GM23338 (cell line): ENCODE data around the gene AFAP1. TPM values are rescaled to one million over a fixed set of nuclear protein-coding genes. Genes with fewer than 3 reads are reported as not detected.

ENCODE experiments used
- ATAC-seq: fragments of 200-7000 bp; cut with Tn5 transposase; 3 replicates; pipeline ENCODE4 v1.9.1; 2020
- DNase-seq: peaks from one replicate; pipeline ENCODE4 v3.0.0-alpha.2; 2015; ENCODE audit warnings: low spot score
- H2AFZ ChIP-seq: fragments of 200-600 bp; sonication (generic); 2 replicates; pipeline ENCODE4 v1.8.0; 2016; ENCODE audit warnings: antibody characterized with exemption, mild to moderate bottlenecking, moderate library complexity
- H3F3A ChIP-seq: fragments of 200-600 bp; sonication (generic); replicated peaks from 2 replicates; pipeline ENCODE4 v1.8.0; 2017; ENCODE audit warnings: antibody characterized with exemption, mixed run types, low read depth
- H3K27ac ChIP-seq: fragments of 200-600 bp; sonication (generic); 2 replicates; pipeline ENCODE4 v1.6.1; 2016; ENCODE audit warnings: low read depth
- H3K27me3 ChIP-seq: fragments of 200-600 bp; sonication (generic); 2 replicates; pipeline ENCODE4 v1.8.0; 2016; ENCODE audit warnings: mild to moderate bottlenecking, mixed run types, moderate library complexity; ENCODE audit not compliant: insufficient read depth
- H3K36me3 ChIP-seq: fragments of 200-600 bp; sonication (generic); 2 replicates; pipeline ENCODE4 v1.8.0; 2016; ENCODE audit warnings: mild to moderate bottlenecking; ENCODE audit not compliant: insufficient read depth
- H3K4me1 ChIP-seq: fragments of 200-600 bp; sonication (generic); 2 replicates; pipeline ENCODE4 v1.8.0; 2016; ENCODE audit warnings: mild to moderate bottlenecking, moderate library complexity; ENCODE audit not compliant: insufficient read depth
- H3K4me2 ChIP-seq: fragments of 200-600 bp; sonication (generic); 2 replicates; pipeline ENCODE4 v1.7.1; 2017; ENCODE audit warnings: mixed run types
- H3K4me3 ChIP-seq: fragments of 200-600 bp; sonication (generic); 2 replicates; pipeline ENCODE4 v1.6.1; 2016; ENCODE audit warnings: mixed run types
- H3K79me2 ChIP-seq: fragments of 200-600 bp; sonication (generic); replicated peaks from 2 replicates; pipeline ENCODE4 v1.8.0; 2017; ENCODE audit warnings: mild to moderate bottlenecking; ENCODE audit not compliant: insufficient read depth
- H3K9me2 ChIP-seq: fragments of 200-600 bp; sonication (generic); 2 replicates; pipeline ENCODE4 v1.8.0; 2017; ENCODE audit not compliant: insufficient read depth
- H4K20me1 ChIP-seq: fragments of 200-600 bp; sonication (generic); replicated peaks from 2 replicates; pipeline ENCODE4 v1.8.0; 2017; ENCODE audit warnings: mild to moderate bottlenecking; ENCODE audit not compliant: insufficient read depth
- H3K27ac Mint-ChIP-seq: 2 replicates; pipeline ENCODE4 v1.8.0; 2020; ENCODE audit warnings: inconsistent platforms, mild to moderate bottlenecking, moderate library complexity, mixed read lengths
- H3K27me3 Mint-ChIP-seq: 3 replicates; pipeline ENCODE4 v1.8.0; 2022; ENCODE audit warnings: low read depth, mild to moderate bottlenecking, moderate library complexity, mixed read lengths, inconsistent platforms; ENCODE audit not compliant: insufficient read depth, poor library complexity
- H3K36me3 Mint-ChIP-seq: 3 replicates; pipeline ENCODE4 v1.8.0; 2021; ENCODE audit warnings: low read depth, mild to moderate bottlenecking, inconsistent platforms, moderate library complexity, mixed read lengths
- H3K4me1 Mint-ChIP-seq: 3 replicates; pipeline ENCODE4 v1.8.0; 2020; ENCODE audit warnings: mild to moderate bottlenecking, inconsistent platforms, mixed read lengths
- H3K4me3 Mint-ChIP-seq: 3 replicates; pipeline ENCODE4 v1.8.0; 2021; ENCODE audit warnings: moderate library complexity, mild to moderate bottlenecking, inconsistent platforms, mixed read lengths
- H3K9me3 Mint-ChIP-seq: 3 replicates; pipeline ENCODE4 v1.8.0; 2020; ENCODE audit warnings: moderate library complexity, mild to moderate bottlenecking, inconsistent platforms, mixed read lengths
- CREB1 ChIP-seq: fragments of 250-450 bp; sonication (Bioruptor Pico); IDR thresholded peaks from 2 replicates; pipeline ENCODE4 v1.5.0; 2020; ENCODE audit warnings: low read depth, mild to moderate bottlenecking, moderate library complexity
- EZH2 ChIP-seq: fragments of 200-600 bp; sonication (generic); IDR thresholded peaks from one replicate; pipeline ENCODE4 v1.8.0; 2017; ENCODE audit warnings: antibody characterized with exemption, mild to moderate bottlenecking, low read depth; ENCODE audit not compliant: unreplicated experiment
- EZH2phosphoT487 ChIP-seq: fragments of 200-600 bp; sonication (generic); IDR thresholded peaks from one replicate; pipeline ENCODE4 v1.8.1; 2018; ENCODE audit warnings: antibody characterized with exemption; ENCODE audit not compliant: unreplicated experiment
- JUNB ChIP-seq: IDR thresholded peaks from one replicate; pipeline ENCODE4 v1.6.1; 2016; ENCODE audit warnings: antibody characterized with exemption; ENCODE audit not compliant: unreplicated experiment
- NANOG ChIP-seq: IDR thresholded peaks from 2 replicates; pipeline ENCODE4 v1.6.1; 2016; ENCODE audit warnings: antibody characterized with exemption, borderline replicate concordance
- POLR2AphosphoS5 ChIP-seq: IDR thresholded peaks from 2 replicates; pipeline ENCODE4 v1.6.1; 2016; ENCODE audit warnings: antibody characterized with exemption, low read depth
- ZNF114 ChIP-seq: fragments of 250-450 bp; sonication (Bioruptor Pico); IDR thresholded peaks from 2 replicates; pipeline ENCODE4 v1.5.0; 2020; ENCODE audit warnings: mild to moderate bottlenecking, moderate library complexity
- ZNF331 ChIP-seq: fragments of 250-450 bp; sonication (Bioruptor Pico); IDR thresholded peaks from 2 replicates; pipeline ENCODE4 v1.5.0; 2020; ENCODE audit warnings: low read depth, mild to moderate bottlenecking, moderate library complexity
- polyA plus RNA-seq: library from polyadenylated mRNA; unstranded; fragments of >200 nt; fragmentation: Nextera tagmentation; extraction: Ambion mirVana; gene quantifications from 2 replicates; pipeline ENCODE4 v1.2.1, GENCODE V29; 2016
- total RNA-seq: library from RNA; depleted of rRNA; stranded (reverse); fragments of >200 nt; shearing (Covaris generic); gene quantifications from 2 replicates; pipeline ENCODE4 v1.2.3, GENCODE V29; 2014
- TF ChIP-seq, protein P1 (sequence below), 2 experiments: fragments of 200-600 bp in 1 of 2; sonication (generic) in 1 of 2; conservative IDR thresholded peaks; 2 replicates each; pipeline versions ENCODE4 v1.5.1 to v1.6.1; 2016 to 2017; ENCODE audit warnings: antibody characterized with exemption in 2 of 2, low read depth in 2 of 2, mild to moderate bottlenecking in 2 of 2, moderate library complexity in 1 of 2
- TF ChIP-seq, protein P2 (sequence below): IDR thresholded peaks from 2 replicates; pipeline ENCODE4 v1.6.1; 2016; ENCODE audit warnings: antibody characterized with exemption
- TF ChIP-seq, protein P3 (sequence below): fragments of 250-450 bp; sonication (Bioruptor Pico); IDR thresholded peaks from 2 replicates; pipeline ENCODE4 v1.5.0; 2020; ENCODE audit warnings: mild to moderate bottlenecking, moderate library complexity

AFAP1 gene
- total and polyA plus RNA-seq, 2 experiments from 2014 or later, result 6.5 to 21.5 TPM

DNA sequence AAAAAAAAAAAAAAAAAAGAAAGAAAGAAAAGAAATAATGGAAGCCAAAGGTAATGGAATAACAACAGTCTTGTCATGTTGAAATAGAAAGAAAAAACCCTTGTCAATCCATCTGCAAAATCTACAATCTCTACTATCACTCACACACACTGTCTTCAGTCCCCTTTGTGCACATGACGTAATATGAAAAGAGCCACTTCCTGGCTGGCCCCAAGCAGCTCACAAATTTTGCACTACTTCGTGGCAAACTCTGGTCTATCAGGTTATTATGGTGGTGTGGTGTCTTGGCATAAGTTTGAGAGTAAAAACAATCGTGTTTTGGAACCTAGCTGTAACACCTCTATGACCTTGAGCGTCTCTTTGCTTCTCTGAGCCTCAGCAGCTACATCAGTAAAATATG lies 8.3 kb upstream of the AFAP1 start:
- Histone ChIP-seq H3K4me2 (no peak overlapping the region), H3K27me3 (no peaks in the 10 kb centered on the region), H3K4me1 (no peaks in the 10 kb centered on the region), H3K4me3 (no peak overlapping the region), H3K36me3 (no peaks in the 10 kb centered on the region), H4K20me1 (no peaks in the 10 kb centered on the region), H2AFZ (no peak overlapping the region), H3K27ac (no peak overlapping the region), H3F3A (no peaks in the 10 kb centered on the region), H3K79me2 (no peaks in the 10 kb centered on the region), H3K9me2 (no peaks in the 10 kb centered on the region)
- H3K4me1 Mint-ChIP-seq, result peaks cover 4% of the 10 kb centered on the region; the same call in 2 of the 3 replicates
- ATAC-seq, result no peak
- TF ChIP-seq JUNB, result no peak
- TF ChIP-seq ZNF331 (CRISPR knock-in tag), result no peak
- TF ChIP-seq POLR2AphosphoS5, result no peak
- TF ChIP-seq NANOG, result no peak
- TF ChIP-seq ZNF114 (CRISPR knock-in tag), result no peak
- no peak for TF ChIP-seq CREB1 (CRISPR knock-in tag)
- TF ChIP-seq, protein P1, sequence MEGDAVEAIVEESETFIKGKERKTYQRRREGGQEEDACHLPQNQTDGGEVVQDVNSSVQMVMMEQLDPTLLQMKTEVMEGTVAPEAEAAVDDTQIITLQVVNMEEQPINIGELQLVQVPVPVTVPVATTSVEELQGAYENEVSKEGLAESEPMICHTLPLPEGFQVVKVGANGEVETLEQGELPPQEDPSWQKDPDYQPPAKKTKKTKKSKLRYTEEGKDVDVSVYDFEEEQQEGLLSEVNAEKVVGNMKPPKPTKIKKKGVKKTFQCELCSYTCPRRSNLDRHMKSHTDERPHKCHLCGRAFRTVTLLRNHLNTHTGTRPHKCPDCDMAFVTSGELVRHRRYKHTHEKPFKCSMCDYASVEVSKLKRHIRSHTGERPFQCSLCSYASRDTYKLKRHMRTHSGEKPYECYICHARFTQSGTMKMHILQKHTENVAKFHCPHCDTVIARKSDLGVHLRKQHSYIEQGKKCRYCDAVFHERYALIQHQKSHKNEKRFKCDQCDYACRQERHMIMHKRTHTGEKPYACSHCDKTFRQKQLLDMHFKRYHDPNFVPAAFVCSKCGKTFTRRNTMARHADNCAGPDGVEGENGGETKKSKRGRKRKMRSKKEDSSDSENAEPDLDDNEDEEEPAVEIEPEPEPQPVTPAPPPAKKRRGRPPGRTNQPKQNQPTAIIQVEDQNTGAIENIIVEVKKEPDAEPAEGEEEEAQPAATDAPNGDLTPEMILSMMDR (conservative IDR thresholded peaks at IDR 0.05; ENCODE audit: low read depth in 2 of 2), result no peak
- TF ChIP-seq EZH2phosphoT487, result no peak
- TF ChIP-seq, protein P2, sequence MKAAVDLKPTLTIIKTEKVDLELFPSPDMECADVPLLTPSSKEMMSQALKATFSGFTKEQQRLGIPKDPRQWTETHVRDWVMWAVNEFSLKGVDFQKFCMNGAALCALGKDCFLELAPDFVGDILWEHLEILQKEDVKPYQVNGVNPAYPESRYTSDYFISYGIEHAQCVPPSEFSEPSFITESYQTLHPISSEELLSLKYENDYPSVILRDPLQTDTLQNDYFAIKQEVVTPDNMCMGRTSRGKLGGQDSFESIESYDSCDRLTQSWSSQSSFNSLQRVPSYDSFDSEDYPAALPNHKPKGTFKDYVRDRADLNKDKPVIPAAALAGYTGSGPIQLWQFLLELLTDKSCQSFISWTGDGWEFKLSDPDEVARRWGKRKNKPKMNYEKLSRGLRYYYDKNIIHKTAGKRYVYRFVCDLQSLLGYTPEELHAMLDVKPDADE, result no peak
- no peak overlapping the region for H3K27ac Mint-ChIP-seq
- H3K9me3 Mint-ChIP-seq, result peaks cover 2% of the 10 kb centered on the region; the same call in 1 of the 3 replicates
- H3K27me3 Mint-ChIP-seq, result peaks cover 9% of the 10 kb centered on the region
- DNase-seq, result no peak
- no peaks in the 10 kb centered on the region for H3K36me3 Mint-ChIP-seq
- H3K4me3 Mint-ChIP-seq, result no peak overlapping the region

DNA sequence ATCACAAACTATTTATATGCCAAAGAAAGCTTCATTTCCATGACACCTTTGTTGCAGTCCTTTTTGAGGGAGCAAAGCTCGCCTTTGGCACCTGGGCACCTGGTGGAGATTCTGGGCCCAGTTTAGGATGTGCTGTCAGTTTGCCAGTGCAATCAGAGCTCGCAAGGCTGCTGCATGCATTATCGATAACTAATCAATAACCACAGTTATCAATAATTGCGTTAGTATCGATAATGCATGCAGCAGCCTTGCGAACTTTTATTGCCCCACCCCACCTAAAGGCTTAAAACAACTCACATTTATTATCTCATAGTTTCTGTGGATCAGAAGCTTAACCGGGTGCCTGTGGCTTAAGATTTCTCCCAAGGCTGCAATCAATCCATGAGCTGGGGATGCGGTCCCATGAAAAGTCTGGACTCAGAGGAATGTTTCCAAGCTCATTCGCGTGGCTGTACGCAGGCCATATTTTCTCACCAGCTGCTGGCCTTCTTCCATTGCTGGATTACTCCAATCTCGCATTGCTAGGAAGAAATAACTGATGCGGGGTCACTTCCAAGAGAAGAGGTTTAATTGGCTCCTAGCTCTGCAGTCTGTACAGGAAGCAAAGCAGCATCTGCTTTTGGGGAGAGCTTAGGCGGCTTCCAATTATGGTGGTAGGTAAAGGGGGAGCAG lies 6.2 kb upstream of the AFAP1 start:
- Histone ChIP-seq H3K4me2 (no peak overlapping the region), H3F3A (no peaks in the 10 kb centered on the region), H4K20me1 (no peaks in the 10 kb centered on the region), H3K27me3 (no peaks in the 10 kb centered on the region), H3K27ac (no peak overlapping the region), H3K4me1 (peaks cover 9% of the 10 kb centered on the region), H2AFZ (peak overlapping the region; percentile 47; the same call in 1 of the 2 replicates), H3K4me3 (no peak overlapping the region), H3K9me2 (no peaks in the 10 kb centered on the region), H3K36me3 (no peaks in the 10 kb centered on the region), H3K79me2 (no peaks in the 10 kb centered on the region)
- Mint-ChIP-seq H3K27me3 (peaks cover 17% of the 10 kb centered on the region), H3K4me1 (peaks cover 21% of the 10 kb centered on the region), H3K27ac (no peak overlapping the region), H3K36me3 (no peaks in the 10 kb centered on the region), H3K4me3 (no peak overlapping the region), H3K9me3 (no peaks in the 10 kb centered on the region)
- DNase-seq (no peak), ATAC-seq (no peak)
- TF ChIP-seq EZH2 (no peak), EZH2phosphoT487 (no peak), POLR2AphosphoS5 (no peak)
- TF ChIP-seq, protein P3, sequence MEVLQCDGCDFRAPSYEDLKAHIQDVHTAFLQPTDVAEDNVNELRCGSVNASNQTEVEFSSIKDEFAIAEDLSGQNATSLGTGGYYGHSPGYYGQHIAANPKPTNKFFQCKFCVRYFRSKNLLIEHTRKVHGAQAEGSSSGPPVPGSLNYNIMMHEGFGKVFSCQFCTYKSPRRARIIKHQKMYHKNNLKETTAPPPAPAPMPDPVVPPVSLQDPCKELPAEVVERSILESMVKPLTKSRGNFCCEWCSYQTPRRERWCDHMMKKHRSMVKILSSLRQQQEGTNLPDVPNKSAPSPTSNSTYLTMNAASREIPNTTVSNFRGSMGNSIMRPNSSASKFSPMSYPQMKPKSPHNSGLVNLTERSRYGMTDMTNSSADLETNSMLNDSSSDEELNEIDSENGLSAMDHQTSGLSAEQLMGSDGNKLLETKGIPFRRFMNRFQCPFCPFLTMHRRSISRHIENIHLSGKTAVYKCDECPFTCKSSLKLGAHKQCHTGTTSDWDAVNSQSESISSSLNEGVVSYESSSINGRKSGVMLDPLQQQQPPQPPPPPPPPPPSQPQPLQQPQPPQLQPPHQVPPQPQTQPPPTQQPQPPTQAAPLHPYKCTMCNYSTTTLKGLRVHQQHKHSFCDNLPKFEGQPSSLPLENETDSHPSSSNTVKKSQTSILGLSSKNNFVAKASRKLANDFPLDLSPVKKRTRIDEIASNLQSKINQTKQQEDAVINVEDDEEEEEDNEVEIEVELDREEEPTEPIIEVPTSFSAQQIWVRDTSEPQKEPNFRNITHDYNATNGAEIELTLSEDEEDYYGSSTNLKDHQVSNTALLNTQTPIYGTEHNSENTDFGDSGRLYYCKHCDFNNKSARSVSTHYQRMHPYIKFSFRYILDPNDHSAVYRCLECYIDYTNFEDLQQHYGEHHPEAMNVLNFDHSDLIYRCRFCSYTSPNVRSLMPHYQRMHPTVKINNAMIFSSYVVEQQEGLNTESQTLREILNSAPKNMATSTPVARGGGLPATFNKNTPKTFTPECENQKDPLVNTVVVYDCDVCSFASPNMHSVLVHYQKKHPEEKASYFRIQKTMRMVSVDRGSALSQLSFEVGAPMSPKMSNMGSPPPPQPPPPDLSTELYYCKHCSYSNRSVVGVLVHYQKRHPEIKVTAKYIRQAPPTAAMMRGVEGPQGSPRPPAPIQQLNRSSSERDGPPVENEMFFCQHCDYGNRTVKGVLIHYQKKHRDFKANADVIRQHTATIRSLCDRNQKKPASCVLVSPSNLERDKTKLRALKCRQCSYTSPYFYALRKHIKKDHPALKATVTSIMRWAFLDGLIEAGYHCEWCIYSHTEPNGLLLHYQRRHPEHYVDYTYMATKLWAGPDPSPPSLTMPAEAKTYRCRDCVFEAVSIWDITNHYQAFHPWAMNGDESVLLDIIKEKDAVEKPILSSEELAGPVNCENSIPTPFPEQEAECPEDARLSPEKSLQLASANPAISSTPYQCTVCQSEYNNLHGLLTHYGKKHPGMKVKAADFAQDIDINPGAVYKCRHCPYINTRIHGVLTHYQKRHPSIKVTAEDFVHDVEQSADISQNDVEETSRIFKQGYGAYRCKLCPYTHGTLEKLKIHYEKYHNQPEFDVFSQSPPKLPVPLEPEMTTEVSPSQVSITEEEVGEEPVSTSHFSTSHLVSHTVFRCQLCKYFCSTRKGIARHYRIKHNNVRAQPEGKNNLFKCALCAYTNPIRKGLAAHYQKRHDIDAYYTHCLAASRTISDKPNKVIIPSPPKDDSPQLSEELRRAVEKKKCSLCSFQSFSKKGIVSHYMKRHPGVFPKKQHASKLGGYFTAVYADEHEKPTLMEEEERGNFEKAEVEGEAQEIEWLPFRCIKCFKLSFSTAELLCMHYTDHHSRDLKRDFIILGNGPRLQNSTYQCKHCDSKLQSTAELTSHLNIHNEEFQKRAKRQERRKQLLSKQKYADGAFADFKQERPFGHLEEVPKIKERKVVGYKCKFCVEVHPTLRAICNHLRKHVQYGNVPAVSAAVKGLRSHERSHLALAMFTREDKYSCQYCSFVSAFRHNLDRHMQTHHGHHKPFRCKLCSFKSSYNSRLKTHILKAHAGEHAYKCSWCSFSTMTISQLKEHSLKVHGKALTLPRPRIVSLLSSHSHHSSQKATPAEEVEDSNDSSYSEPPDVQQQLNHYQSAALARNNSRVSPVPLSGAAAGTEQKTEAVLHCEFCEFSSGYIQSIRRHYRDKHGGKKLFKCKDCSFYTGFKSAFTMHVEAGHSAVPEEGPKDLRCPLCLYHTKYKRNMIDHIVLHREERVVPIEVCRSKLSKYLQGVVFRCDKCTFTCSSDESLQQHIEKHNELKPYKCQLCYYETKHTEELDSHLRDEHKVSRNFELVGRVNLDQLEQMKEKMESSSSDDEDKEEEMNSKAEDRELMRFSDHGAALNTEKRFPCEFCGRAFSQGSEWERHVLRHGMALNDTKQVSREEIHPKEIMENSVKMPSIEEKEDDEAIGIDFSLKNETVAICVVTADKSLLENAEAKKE (CRISPR knock-in tag), result no peak
- TF ChIP-seq, protein P2, result no peak
